Activated T-helper 17 cell treated with anti-CD3 and anti-CD28 coated beads, Interleukin-2, amount 50 U/mL, for 72 hours (primary cell): Measurements from ENCODE around the gene DRC7. TPM values are rescaled to one million over a fixed set of nuclear protein-coding genes. Genes with fewer than 3 reads are reported as not detected.
"Not testable (repeated sequence)": the region's sequence is repeated elsewhere in the genome, so short reads cannot be mapped to it uniquely, and the experiment has no call there.

ENCODE experiments used
- ATAC-seq: fragments of 150-1000 bp; cut with Tn5 transposase; replicated peaks from 2 replicates; pipeline ENCODE4 v1.10.0; 2021; ENCODE audit warnings: mild to moderate bottlenecking, moderate library complexity
- H3K27ac Mint-ChIP-seq: one replicate; pipeline ENCODE4 v1.8.0; 2022; ENCODE audit warnings: mixed read lengths
- H3K27me3 Mint-ChIP-seq: one replicate; pipeline ENCODE4 v1.8.0; 2022; ENCODE audit warnings: mixed read lengths
- H3K36me3 Mint-ChIP-seq: one replicate; pipeline ENCODE4 v1.8.0; 2022; ENCODE audit warnings: low read depth, mild to moderate bottlenecking, mixed read lengths
- H3K4me1 Mint-ChIP-seq: one replicate; pipeline ENCODE4 v1.8.0; 2022; ENCODE audit warnings: mixed read lengths
- H3K4me3 Mint-ChIP-seq: one replicate; pipeline ENCODE4 v1.8.0; 2022; ENCODE audit warnings: mild to moderate bottlenecking, mixed read lengths
- H3K9me3 Mint-ChIP-seq: one replicate; pipeline ENCODE4 v1.8.0; 2022; ENCODE audit warnings: mixed read lengths
- total RNA-seq, 2 donors: library from RNA; stranded (reverse); gene quantifications; one replicate each; pipeline ENCODE4 v1.2.3, GENCODE V29; 2022

DRC7 gene
- total RNA-seq, 2 donors from 2014 or later, result not detected

DNA sequence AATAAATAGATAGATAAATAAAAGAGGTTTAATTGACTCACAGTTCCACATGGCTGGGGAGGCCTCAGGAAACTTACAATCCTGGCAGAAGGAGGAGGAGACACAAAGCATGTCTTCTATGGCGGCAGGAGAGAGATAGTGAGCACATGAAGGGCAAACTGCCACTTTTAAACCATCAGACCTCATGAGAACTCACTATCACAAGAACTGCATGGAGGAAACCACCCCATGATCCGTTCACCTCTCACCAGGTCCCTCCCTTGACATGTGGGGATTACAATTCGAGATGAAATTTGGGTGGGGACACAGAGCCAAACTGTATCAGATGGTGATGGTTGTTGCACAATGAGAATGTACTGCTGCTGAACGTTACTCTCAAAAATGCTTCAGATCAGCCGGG, 85.2 kb downstream of the DRC7 start:
- not testable (repeated sequence) for H3K27me3 Mint-ChIP-seq, H3K9me3 Mint-ChIP-seq, H3K27ac Mint-ChIP-seq, H3K36me3 Mint-ChIP-seq, H3K4me1 Mint-ChIP-seq, ATAC-seq, H3K4me3 Mint-ChIP-seq

DNA sequence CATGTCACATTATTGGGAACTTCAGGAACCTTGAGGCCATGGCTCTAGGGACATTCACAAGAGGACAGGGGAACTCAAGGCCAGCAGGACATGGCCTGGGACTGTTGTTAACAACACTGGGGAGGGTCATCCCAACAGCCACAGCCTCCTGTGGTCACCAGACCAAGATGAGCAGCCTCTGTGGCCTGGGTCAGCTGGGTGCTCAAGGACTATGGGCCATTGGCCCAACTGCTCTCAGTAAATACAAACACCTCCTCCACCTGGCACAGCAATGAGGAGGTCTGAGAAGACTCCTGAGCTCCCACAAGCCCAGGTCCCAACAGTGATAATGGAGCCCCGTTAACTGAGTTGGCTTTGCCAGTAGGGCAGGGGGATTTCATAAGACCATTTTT, 86.7 kb downstream of the DRC7 start:
- H3K4me1 Mint-ChIP-seq, result no peaks in the 10 kb centered on the region
- H3K9me3 Mint-ChIP-seq, result no peaks in the 10 kb centered on the region
- H3K27ac Mint-ChIP-seq, result no peak overlapping the region
- no peak for ATAC-seq
- no peaks in the 10 kb centered on the region for H3K27me3 Mint-ChIP-seq
- no peaks in the 10 kb centered on the region for H3K36me3 Mint-ChIP-seq
- H3K4me3 Mint-ChIP-seq, result no peak overlapping the region

Other genes with a start within 250 kb of the DRC7 start
- 10 to 100 TPM; 30.8 to 52.8 TPM for gene CIAPIN1, start 247.4 kb upstream of the DRC7 start, total RNA-seq
- gene COQ9, start 247.3 kb upstream of the DRC7 start, total RNA-seq, result 10 to 100 TPM; 28.2 to 36.4 TPM
- gene POLR2C, start 232.1 kb upstream of the DRC7 start, total RNA-seq, result 10 to 100 TPM; 71.3 to 86.2 TPM
- gene DOK4, start 208.3 kb upstream of the DRC7 start, total RNA-seq, result 10 to 100 TPM in 1 of 2 donors, 1 to 10 TPM in 1; 6.4 to 16.8 TPM
- gene CCDC102A, start 158.2 kb upstream of the DRC7 start, total RNA-seq, result 10 to 100 TPM; 16.7 to 21.2 TPM
- 10 to 100 TPM; 13.7 to 36.9 TPM for gene ADGRG5, start 152.2 kb upstream of the DRC7 start, total RNA-seq
- 10 to 100 TPM; 10.7 to 34.3 TPM for gene ADGRG1, start 66.2 kb upstream of the DRC7 start, total RNA-seq
- gene ADGRG3, start 26.5 kb upstream of the DRC7 start, total RNA-seq, result not detected
- gene KATNB1, start 41.0 kb downstream of the DRC7 start, total RNA-seq, result 10 to 100 TPM; 20.0 to 37.5 TPM
- gene KIFC3, start 107.7 kb downstream of the DRC7 start, total RNA-seq, result 1 to 10 TPM in 1 of 2 donors, under 1 TPM in 1; 0.82 to 1.2 TPM